ENCODE results near the gene PRKCE.

DNA sequence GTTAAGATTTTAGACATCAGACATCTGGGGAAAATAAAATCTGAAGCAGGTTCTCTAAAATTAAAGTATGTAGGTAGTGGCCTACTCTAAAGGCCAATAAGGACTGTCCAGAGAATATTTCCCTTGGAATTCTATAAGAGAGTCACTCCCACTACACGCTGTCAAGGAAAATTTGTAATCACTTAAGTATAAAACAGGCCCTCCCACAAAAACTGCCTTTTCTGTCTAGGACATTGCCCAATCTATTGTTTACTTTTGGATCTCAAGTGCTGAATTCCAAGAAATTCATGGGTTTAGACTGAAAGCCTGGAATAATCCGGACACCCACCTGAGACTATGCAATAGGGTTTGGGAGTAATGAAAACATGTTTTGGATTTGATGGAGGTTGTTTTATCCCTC is 38.7 kb upstream of the PRKCE start:
- no peak for TF ChIP-seq CTCF (IDR thresholded peaks at IDR 0.05 in 2 of 3, conservative IDR thresholded peaks at IDR 0.05 in 1 of 3; ENCODE audit: borderline replicate concordance in 1 of 3, insufficient read depth in 1 of 3, low read depth in 2 of 3, low read length in 2 of 3)
- no peak for TF ChIP-seq SIN3A (IDR thresholded peaks at IDR 0.05; ENCODE audit: low read depth)
- TF ChIP-seq POLR2AphosphoS5 (IDR thresholded peaks at IDR 0.05; ENCODE audit: low read depth, low read length), result no peak
- TF ChIP-seq, protein P1, sequence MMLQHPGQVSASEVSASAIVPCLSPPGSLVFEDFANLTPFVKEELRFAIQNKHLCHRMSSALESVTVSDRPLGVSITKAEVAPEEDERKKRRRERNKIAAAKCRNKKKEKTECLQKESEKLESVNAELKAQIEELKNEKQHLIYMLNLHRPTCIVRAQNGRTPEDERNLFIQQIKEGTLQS (IDR thresholded peaks at IDR 0.05), result no peak
- TF ChIP-seq JUND (IDR thresholded peaks at IDR 0.05), result no peak
- TF ChIP-seq POLR2A (IDR thresholded peaks at IDR 0.05; ENCODE audit: borderline replicate concordance, extremely low read depth, insufficient read depth, insufficient read length), result no peak
